AG10803 (cell line): ENCODE results near the gene PITPNM2.

ENCODE experiments used
- DNase-seq: peaks from one replicate; pipeline ENCODE4 v3.0.0; 2010; ENCODE audit warnings: low read depth
- H3K4me3 ChIP-seq: 2 replicates; pipeline ENCODE4 v1.5.1; 2011; ENCODE audit warnings: mild to moderate bottlenecking, low read length, control low read depth
- TF ChIP-seq, protein P1 (sequence below): conservative IDR thresholded peaks from 2 replicates; pipeline ENCODE4 v1.5.1; 2011; ENCODE audit warnings: mild to moderate bottlenecking, low read length, control low read depth, inconsistent platforms

The PITPNM2 gene

DNA sequence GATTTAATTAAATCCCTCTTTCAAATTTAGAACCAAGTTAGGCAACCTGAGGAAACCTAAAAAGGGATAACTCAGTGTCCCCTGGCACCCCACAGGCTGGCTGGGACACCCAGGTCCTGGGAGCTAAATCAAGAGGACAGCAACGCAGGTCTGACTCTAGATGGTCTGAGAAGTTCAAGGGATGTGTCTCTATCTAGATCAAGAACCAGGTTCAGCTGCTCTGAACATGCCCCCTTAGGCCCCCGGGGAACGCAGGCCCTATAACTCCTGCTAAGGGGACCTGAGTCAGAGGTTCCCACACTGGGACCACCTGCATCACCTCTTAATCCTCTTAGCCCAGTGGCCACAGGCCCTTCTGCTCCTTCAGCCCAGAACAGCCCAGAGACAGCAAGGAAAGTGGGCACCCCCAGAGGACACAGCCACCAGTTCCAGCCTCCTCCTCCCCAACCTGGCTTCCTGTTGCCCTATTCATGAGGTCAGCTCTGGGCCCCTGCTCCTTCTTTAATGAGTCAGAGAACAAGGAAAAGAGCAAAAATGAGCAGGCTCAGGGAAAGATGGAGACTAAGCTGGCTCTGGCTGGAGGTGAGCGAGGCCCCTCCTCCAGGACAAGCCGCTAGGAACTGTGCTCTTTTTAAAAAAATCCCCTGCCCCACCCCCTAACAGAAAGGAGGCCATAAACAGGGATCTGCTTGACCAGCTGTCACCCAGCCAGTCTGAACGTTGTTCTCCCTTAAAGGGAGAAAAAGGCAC is 10.8 kb downstream of the PITPNM2 start:
- peak; percentile 40 for DNase-seq
- TF ChIP-seq, protein P1, sequence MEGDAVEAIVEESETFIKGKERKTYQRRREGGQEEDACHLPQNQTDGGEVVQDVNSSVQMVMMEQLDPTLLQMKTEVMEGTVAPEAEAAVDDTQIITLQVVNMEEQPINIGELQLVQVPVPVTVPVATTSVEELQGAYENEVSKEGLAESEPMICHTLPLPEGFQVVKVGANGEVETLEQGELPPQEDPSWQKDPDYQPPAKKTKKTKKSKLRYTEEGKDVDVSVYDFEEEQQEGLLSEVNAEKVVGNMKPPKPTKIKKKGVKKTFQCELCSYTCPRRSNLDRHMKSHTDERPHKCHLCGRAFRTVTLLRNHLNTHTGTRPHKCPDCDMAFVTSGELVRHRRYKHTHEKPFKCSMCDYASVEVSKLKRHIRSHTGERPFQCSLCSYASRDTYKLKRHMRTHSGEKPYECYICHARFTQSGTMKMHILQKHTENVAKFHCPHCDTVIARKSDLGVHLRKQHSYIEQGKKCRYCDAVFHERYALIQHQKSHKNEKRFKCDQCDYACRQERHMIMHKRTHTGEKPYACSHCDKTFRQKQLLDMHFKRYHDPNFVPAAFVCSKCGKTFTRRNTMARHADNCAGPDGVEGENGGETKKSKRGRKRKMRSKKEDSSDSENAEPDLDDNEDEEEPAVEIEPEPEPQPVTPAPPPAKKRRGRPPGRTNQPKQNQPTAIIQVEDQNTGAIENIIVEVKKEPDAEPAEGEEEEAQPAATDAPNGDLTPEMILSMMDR: no peak
- no peak overlapping the region for H3K4me3 ChIP-seq

DNA sequence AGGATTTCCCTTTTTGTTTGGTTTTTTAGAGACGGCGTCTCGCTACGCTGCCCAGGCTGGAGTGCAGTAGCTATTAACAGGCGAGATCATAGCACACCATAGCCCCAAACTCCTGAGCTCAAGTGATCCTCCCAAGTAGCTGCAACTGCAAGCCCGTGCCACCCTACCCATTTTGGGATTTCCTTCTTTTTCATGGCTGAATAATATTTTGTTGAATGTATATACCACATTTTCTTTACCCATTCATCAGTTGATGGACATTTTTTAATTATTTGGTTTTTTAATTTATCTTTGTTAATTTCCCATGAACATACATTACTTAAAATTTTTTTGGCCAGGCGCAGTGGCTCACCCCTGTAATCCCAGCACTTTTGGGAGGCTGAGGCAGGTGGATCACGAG is 15.2 kb downstream of the PITPNM2 start:
- H3K4me3 ChIP-seq: no peak overlapping the region
- TF ChIP-seq, protein P1: no peak
- no peak for DNase-seq

DNA sequence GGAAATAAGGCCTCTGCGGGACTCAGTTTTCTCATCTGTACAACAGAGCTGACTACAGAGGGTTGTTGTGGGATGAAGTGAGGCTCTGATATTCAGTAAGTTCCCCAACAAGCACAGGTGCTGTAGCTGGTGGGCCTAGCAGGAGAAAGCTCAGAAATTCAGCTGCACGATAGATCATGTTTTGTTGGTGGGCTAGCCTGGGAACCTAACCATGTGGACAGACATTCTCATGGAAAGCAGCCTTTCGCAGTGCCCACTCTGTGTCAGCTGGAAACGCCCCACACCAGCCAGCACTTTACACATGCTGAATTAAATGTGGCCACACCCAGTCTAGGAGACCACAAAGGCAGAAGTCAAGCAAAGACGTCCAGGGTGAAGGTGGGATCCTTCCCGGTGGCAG is 16.1 kb downstream of the PITPNM2 start:
- TF ChIP-seq, protein P1: no peak
- DNase-seq: no peak
- H3K4me3 ChIP-seq: no peak overlapping the region

DNA sequence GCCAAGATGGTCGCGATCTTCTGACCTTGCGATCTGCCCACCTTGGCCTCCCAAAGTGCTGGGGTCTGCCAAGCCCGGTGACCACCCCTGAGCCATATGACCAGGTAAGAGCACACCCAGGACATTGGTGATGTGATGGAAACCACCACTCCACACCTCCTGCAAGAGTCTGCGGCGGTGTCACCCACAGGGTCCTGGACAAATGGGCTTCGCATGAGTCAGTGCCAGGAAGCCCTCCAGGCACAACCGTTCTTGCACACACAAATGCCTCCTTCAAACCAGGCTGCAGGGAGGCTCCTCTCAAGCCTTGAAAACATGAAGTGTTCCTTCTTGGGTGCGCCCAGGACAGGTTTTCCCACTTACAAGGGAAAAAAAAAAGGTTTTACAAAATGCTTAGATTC is 16.6 kb downstream of the PITPNM2 start:
- DNase-seq: no peak
- H3K4me3 ChIP-seq: no peak overlapping the region
- TF ChIP-seq, protein P1: no peak

DNA sequence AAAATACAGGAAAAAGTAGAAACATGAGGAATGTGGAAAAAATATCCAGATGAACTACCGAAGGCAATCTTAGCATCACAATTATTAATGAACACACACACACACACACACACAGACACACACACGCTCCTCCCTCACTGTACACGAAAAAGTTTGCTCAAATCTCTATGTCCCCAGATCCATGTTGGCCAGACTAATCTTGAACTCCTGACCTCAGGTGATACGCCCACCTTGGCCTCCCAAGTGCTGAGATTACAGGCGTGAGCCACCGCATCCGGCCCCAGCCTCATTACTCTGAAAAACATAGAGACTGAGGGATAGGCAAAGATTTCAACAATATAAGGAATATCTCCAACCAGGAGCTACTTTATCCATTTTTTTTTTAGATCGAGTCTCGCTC is 17.2 kb downstream of the PITPNM2 start:
- DNase-seq: no peak
- TF ChIP-seq, protein P1: no peak
- H3K4me3 ChIP-seq: no peak overlapping the region

DNA sequence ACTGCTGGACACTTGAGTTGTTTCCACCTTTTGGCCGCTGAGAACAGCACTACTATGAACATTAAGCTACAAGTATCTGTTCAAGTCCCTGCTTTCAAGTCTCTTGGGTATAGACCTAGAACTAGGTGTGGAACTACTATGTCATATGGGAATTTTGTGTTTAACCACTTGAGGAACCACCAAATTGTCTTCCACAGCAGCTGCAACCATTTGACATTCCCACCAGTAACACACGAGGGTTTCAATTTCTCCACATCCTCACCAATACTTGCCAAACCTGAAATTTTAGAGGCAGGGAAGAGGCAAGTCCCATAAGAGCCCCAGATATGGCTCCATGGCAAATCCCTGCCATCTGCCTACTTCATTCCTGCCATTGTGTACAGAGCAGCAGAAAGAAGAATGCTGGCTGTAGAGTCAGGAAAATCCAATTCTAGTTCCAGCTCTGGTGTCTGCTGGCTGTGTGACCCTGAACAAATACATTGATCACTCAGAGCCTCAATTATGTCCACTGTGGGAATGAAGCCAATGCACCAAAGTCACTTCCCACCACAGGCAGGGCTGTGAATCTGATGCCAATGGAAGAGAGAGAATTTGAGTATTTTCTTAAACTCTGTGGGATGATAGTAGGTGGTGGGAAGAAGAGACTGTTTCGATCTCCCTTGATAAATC is 17.8 kb downstream of the PITPNM2 start:
- DNase-seq: no peak
- TF ChIP-seq, protein P1: no peak
- H3K4me3 ChIP-seq: no peak overlapping the region

DNA sequence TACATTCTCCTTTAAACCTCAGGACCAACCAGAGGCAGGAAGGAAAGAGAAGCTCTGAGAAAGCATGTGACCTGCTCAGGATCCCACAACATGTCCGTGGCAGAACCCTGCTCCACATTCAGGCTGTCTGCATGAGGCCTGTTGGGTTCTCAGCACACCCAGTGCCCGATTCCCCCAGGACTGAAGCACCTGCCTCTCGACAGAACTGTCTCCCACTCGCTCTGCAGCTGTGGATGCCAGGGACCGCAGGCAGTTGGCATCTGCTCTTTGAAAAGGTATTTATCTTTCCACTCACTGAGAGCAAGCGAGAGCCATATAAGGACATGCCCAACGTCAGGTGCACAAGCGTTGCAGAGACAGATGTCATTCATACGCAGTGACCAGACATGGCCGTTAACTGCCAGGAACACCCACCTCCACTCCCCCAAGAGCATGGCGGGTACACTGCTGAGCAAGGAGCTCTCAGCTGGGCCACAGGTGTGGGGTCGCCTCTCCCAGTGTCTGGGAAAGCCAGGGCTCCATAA is 18.9 kb downstream of the PITPNM2 start:
- TF ChIP-seq, protein P1: no peak
- DNase-seq: no peak
- no peak overlapping the region for H3K4me3 ChIP-seq
